PFSK-1 (cell line): ENCODE data around the gene RARRES1.

Experiments
- FOXP2 ChIP-seq: optimal IDR thresholded peaks from 2 replicates; pipeline ENCODE3; 2011; ENCODE audit warnings: borderline replicate concordance, control low read depth, inconsistent platforms; ENCODE audit not compliant: insufficient read depth; ENCODE audit errors: extremely low read length, extremely low read depth
- POLR2AphosphoS5 ChIP-seq: IDR thresholded peaks from 2 replicates; pipeline ENCODE4 v1.6.1; 2012; ENCODE audit warnings: low read depth, mild to moderate bottlenecking, control low read depth, low read length, moderate library complexity
- REST ChIP-seq, 2 experiments: IDR thresholded peaks; 2 replicates each; pipeline versions ENCODE4 v1.6.1 to v1.8.0; 2011 to 2012; ENCODE audit warnings: low read depth in 2 of 2, low read length in 2 of 2, control low read depth in 1 of 2, inconsistent platforms in 1 of 2, mild to moderate bottlenecking in 1 of 2, moderate library complexity in 1 of 2; ENCODE audit not compliant: insufficient read depth in 1 of 2
- SIN3A ChIP-seq: IDR thresholded peaks from 2 replicates; pipeline ENCODE4 v1.6.1; 2012; ENCODE audit warnings: mild to moderate bottlenecking, low read length, moderate library complexity, borderline replicate concordance; ENCODE audit not compliant: insufficient read depth
- TAF1 ChIP-seq: IDR thresholded peaks from 2 replicates; pipeline ENCODE4 v1.6.1; 2012; ENCODE audit warnings: low read length, control low read depth, borderline replicate concordance; ENCODE audit not compliant: insufficient read depth

Gene RARRES1

GRCh38 chr3:158745551-158745950, 13.3 kb upstream of the RARRES1 start:
- TF ChIP-seq TAF1 (no peak), REST (IDR thresholded peaks at IDR 0.05; ENCODE audit: insufficient read depth in 1 of 2, low read depth in 2 of 2, low read length in 2 of 2) (no peak), FOXP2 (no peak)

- TF ChIP-seq FOXP2 (no peak), POLR2AphosphoS5 (no peak), SIN3A (no peak), REST (IDR thresholded peaks at IDR 0.05; ENCODE audit: insufficient read depth in 1 of 2, low read depth in 2 of 2, low read length in 2 of 2) (no peak), TAF1 (no peak)
Measured at GRCh38 chr3:158744567-158745288, 12.5 kb upstream of the RARRES1 start.

GRCh38 chr3:158743664-158744566, 11.7 kb upstream of the RARRES1 start:
- no peak for TF ChIP-seq FOXP2
- TF ChIP-seq TAF1 = no peak
- TF ChIP-seq POLR2AphosphoS5 = no peak
- TF ChIP-seq REST (IDR thresholded peaks at IDR 0.05; ENCODE audit: insufficient read depth in 1 of 2, low read depth in 2 of 2, low read length in 2 of 2) = no peak
- TF ChIP-seq SIN3A = no peak

GRCh38 chr3:158742871-158743663, 10.8 kb upstream of the RARRES1 start:
- TF ChIP-seq REST (IDR thresholded peaks at IDR 0.05; ENCODE audit: insufficient read depth in 1 of 2, low read depth in 2 of 2, low read length in 2 of 2) = no peak
- TF ChIP-seq TAF1 = no peak
- no peak for TF ChIP-seq FOXP2
- TF ChIP-seq POLR2AphosphoS5 = no peak
- TF ChIP-seq SIN3A = no peak
